Neural progenitor cell (in vitro differentiated cells): ENCODE data around the gene RIPOR3. TPM values are rescaled to one million over a fixed set of nuclear protein-coding genes. Genes with fewer than 3 reads are reported as not detected.
A peak's percentile ranks its signal among the peaks of the same experiment; 100 is the strongest.

ENCODE experiments used
- DNase-seq: peaks from one replicate; pipeline ENCODE4 v3.0.0-alpha.2; 2016; ENCODE audit warnings: low spot score
- H2AFZ ChIP-seq: fragments of 200-600 bp; sonication (generic); replicated peaks from 2 replicates; pipeline ENCODE4 v1.6.1; 2016; ENCODE audit warnings: antibody characterized with exemption
- H3F3A ChIP-seq: fragments of 200-600 bp; sonication (generic); 2 replicates; pipeline ENCODE4 v1.6.1; 2016; ENCODE audit warnings: antibody characterized with exemption, low read depth
- H3K27ac ChIP-seq: fragments of 200-600 bp; sonication (generic); 2 replicates; pipeline ENCODE4 v1.5.1; 2016; ENCODE audit warnings: mild to moderate bottlenecking
- H3K27me3 ChIP-seq: fragments of 200-600 bp; sonication (generic); 2 replicates; pipeline ENCODE4 v1.6.1; 2016; ENCODE audit warnings: mild to moderate bottlenecking, moderate library complexity
- H3K36me3 ChIP-seq: fragments of 200-600 bp; sonication (generic); 2 replicates; pipeline ENCODE4 v1.5.1; 2016
- H3K4me1 ChIP-seq: fragments of 200-600 bp; sonication (generic); 2 replicates; pipeline ENCODE4 v1.6.1; 2016; ENCODE audit warnings: mixed run types
- H3K4me2 ChIP-seq: fragments of 200-600 bp; sonication (generic); 2 replicates; pipeline ENCODE4 v1.6.1; 2016
- H3K4me3 ChIP-seq: fragments of 200-600 bp; sonication (generic); 2 replicates; pipeline ENCODE4 v1.5.1; 2016
- H3K79me2 ChIP-seq: fragments of 200-600 bp; sonication (generic); 2 replicates; pipeline ENCODE4 v1.6.1; 2016; ENCODE audit warnings: low read depth
- H3K9ac ChIP-seq: fragments of 200-600 bp; sonication (generic); 2 replicates; pipeline ENCODE4 v1.6.1; 2016
- H3K9me3 ChIP-seq: fragments of 200-600 bp; sonication (generic); 2 replicates; pipeline ENCODE4 v1.5.1; 2016; ENCODE audit warnings: low read depth
- H4K20me1 ChIP-seq: fragments of 200-600 bp; sonication (generic); 2 replicates; pipeline ENCODE4 v1.6.1; 2016; ENCODE audit warnings: low read depth
- H3K27ac Mint-ChIP-seq: 3 replicates; pipeline ENCODE4 v1.8.0; 2021; ENCODE audit warnings: mixed read lengths
- H3K27me3 Mint-ChIP-seq: 2 replicates; pipeline ENCODE4 v1.8.0; 2022; ENCODE audit warnings: low read depth, mild to moderate bottlenecking, inconsistent platforms, moderate library complexity, mixed read lengths; ENCODE audit not compliant: insufficient read depth
- H3K36me3 Mint-ChIP-seq: 3 replicates; pipeline ENCODE4 v1.8.0; 2021; ENCODE audit warnings: mixed read lengths
- H3K4me1 Mint-ChIP-seq: 3 replicates; pipeline ENCODE4 v1.8.0; 2021; ENCODE audit warnings: mixed read lengths
- H3K4me3 Mint-ChIP-seq: 3 replicates; pipeline ENCODE4 v1.8.0; 2021; ENCODE audit warnings: mild to moderate bottlenecking, moderate library complexity, mixed read lengths
- H3K9me3 Mint-ChIP-seq: 3 replicates; pipeline ENCODE4 v1.8.0; 2020; ENCODE audit warnings: mixed read lengths
- EZH2 ChIP-seq: fragments of 200-600 bp; sonication (generic); IDR thresholded peaks from 2 replicates; pipeline ENCODE4 v1.6.1; 2017; ENCODE audit warnings: antibody characterized with exemption, mild to moderate bottlenecking, moderate library complexity
- EZH2phosphoT487 ChIP-seq: fragments of 200-600 bp; sonication (generic); IDR thresholded peaks from 2 replicates; pipeline ENCODE4 v1.6.1; 2017; ENCODE audit warnings: antibody characterized with exemption
- total RNA-seq: library from RNA; depleted of rRNA; stranded (reverse); fragments of >200 nt; gene quantifications from 2 replicates; pipeline ENCODE4 v1.2.3, GENCODE V29; 2015; ENCODE audit warnings: low replicate concordance
- TF ChIP-seq, protein P1 (sequence below): fragments of 200-600 bp; sonication (generic); IDR thresholded peaks from 2 replicates; pipeline ENCODE4 v1.5.1; 2017; ENCODE audit warnings: antibody characterized with exemption, mild to moderate bottlenecking

RIPOR3 gene, protein sequence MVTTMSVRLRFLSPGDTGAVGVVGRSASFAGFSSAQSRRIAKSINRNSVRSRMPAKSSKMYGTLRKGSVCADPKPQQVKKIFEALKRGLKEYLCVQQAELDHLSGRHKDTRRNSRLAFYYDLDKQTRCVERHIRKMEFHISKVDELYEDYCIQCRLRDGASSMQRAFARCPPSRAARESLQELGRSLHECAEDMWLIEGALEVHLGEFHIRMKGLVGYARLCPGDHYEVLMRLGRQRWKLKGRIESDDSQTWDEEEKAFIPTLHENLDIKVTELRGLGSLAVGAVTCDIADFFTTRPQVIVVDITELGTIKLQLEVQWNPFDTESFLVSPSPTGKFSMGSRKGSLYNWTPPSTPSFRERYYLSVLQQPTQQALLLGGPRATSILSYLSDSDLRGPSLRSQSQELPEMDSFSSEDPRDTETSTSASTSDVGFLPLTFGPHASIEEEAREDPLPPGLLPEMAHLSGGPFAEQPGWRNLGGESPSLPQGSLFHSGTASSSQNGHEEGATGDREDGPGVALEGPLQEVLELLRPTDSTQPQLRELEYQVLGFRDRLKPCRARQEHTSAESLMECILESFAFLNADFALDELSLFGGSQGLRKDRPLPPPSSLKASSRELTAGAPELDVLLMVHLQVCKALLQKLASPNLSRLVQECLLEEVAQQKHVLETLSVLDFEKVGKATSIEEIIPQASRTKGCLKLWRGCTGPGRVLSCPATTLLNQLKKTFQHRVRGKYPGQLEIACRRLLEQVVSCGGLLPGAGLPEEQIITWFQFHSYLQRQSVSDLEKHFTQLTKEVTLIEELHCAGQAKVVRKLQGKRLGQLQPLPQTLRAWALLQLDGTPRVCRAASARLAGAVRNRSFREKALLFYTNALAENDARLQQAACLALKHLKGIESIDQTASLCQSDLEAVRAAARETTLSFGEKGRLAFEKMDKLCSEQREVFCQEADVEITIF
- total RNA-seq = 1.2 and 3.7 TPM in 2 replicates

DNA sequence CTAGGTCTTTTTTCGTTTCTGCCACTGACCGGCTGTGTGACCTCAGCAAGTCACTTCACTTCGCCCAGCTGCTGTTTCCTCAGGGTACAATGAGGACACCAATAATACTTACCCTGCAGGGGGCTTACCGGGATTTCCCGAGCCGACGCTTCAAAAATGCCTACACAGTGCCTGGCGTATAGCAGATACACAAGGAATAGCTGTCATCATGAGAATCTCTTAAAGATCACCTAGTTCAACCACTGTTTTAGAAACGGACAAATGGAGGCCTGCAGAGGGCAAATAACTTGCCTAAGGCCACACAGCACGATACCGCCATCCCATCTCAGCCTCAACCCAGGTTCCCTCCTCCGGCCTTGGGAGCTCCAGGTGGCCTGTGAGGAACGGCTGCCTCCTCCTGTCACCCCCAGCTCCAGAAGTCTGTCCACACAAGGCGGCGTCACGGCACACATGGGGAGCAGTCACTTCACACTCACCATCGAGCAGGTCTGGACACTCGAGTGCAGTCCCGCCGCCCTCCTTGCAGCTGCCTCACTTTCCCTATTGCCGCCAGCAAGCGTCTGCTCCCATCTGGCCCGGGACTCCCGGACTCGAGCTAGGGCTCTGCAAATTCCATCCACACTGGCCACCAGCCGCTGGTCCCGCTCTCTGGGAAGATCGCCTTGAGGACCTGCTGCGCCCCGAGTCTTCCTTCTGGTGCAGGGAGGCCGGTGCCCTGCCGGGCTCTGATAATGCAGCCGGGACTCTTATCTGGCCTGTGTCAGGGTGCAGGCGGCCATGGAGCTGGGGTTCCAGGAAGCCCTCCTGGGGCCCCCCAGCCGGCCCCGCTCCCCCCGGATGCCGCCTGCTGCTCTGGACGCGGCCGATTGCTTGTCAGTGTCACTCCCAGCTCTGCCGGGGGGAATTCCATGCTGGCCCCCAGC, at the start of gene RIPOR3:
TSS of gene RIPOR3 (minus strand) at position 893 of the 923 bp plus-strand sequence. CDS start at position 479, 414 bp downstream.
- Mint-ChIP-seq H3K4me1 (peaks cover 35% of the 10 kb centered on the region), H3K9me3 (no peaks in the 10 kb centered on the region), H3K36me3 (no peaks in the 10 kb centered on the region), H3K27me3 (peaks cover 8% of the 10 kb centered on the region), H3K27ac (peak within 1 kb of the TSS; percentile 72), H3K4me3 (peak within 1 kb of the TSS; percentile 76)
- no peaks in the 10 kb centered on the region for H3K79me2 ChIP-seq
- H3K9me3 ChIP-seq = no peaks in the 10 kb centered on the region
- H3F3A ChIP-seq = peaks cover 32% of the 10 kb centered on the region
- H3K9ac ChIP-seq = no peak within 1 kb of the TSS
- H4K20me1 ChIP-seq = no peaks in the 10 kb centered on the region
- peaks cover 28% of the 10 kb centered on the region for H3K4me1 ChIP-seq
- no peaks in the 10 kb centered on the region for H3K36me3 ChIP-seq
- DNase-seq = peak; percentile 72
- H2AFZ ChIP-seq = peak within 1 kb of the TSS; percentile 97
- H3K27me3 ChIP-seq = no peaks in the 10 kb centered on the region
- peak within 1 kb of the TSS; percentile 44 for H3K4me3 ChIP-seq
- peak within 1 kb of the TSS; percentile 87 for H3K4me2 ChIP-seq
- H3K27ac ChIP-seq = no peak within 1 kb of the TSS
- TF ChIP-seq EZH2phosphoT487 (no peak), EZH2 (no peak)
- TF ChIP-seq, protein P1, sequence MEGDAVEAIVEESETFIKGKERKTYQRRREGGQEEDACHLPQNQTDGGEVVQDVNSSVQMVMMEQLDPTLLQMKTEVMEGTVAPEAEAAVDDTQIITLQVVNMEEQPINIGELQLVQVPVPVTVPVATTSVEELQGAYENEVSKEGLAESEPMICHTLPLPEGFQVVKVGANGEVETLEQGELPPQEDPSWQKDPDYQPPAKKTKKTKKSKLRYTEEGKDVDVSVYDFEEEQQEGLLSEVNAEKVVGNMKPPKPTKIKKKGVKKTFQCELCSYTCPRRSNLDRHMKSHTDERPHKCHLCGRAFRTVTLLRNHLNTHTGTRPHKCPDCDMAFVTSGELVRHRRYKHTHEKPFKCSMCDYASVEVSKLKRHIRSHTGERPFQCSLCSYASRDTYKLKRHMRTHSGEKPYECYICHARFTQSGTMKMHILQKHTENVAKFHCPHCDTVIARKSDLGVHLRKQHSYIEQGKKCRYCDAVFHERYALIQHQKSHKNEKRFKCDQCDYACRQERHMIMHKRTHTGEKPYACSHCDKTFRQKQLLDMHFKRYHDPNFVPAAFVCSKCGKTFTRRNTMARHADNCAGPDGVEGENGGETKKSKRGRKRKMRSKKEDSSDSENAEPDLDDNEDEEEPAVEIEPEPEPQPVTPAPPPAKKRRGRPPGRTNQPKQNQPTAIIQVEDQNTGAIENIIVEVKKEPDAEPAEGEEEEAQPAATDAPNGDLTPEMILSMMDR = no peak

DNA sequence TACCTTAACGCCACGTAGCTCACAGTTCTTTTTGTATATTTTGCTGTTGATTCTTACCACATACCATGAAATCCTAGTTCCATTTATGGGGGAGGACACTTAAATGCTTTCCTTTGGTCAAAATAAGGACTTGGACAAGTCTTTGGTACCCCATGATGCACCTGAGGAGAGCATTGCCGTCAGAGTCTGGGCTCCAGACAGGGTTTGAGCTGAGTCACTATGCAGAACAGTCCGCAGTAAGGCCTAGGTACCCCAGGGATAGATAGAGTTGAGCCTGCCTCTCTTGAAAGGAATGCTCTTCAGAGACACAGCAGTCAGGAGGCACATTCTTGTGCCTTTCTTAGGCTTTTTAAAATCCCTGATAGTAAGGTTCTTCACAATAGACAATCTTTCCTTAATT, 46.0 kb upstream of the RIPOR3 start:
- H3K79me2 ChIP-seq = peaks cover 100% of the 10 kb centered on the region
- H3K36me3 ChIP-seq = peaks cover 15% of the 10 kb centered on the region
- H3K27ac ChIP-seq = peak overlapping the region; percentile 66
- Mint-ChIP-seq H3K4me1 (peaks cover 31% of the 10 kb centered on the region), H3K4me3 (no peak overlapping the region), H3K9me3 (no peaks in the 10 kb centered on the region), H3K27me3 (no peaks in the 10 kb centered on the region), H3K27ac (no peak overlapping the region), H3K36me3 (peaks cover 11% of the 10 kb centered on the region)
- H3K9me3 ChIP-seq = no peaks in the 10 kb centered on the region
- H3K4me2 ChIP-seq = peak overlapping the region; percentile 60
- H2AFZ ChIP-seq = no peak overlapping the region
- H3K4me1 ChIP-seq = peaks cover 66% of the 10 kb centered on the region
- peaks cover 83% of the 10 kb centered on the region for H4K20me1 ChIP-seq
- H3K4me3 ChIP-seq = no peak overlapping the region
- no peak for TF ChIP-seq EZH2phosphoT487
- TF ChIP-seq EZH2 = no peak
- TF ChIP-seq, protein P1 = no peak
- no peak overlapping the region for H3K9ac ChIP-seq
- no peaks in the 10 kb centered on the region for H3K27me3 ChIP-seq
- DNase-seq = peak; percentile 67
- peaks cover 48% of the 10 kb centered on the region for H3F3A ChIP-seq

DNA sequence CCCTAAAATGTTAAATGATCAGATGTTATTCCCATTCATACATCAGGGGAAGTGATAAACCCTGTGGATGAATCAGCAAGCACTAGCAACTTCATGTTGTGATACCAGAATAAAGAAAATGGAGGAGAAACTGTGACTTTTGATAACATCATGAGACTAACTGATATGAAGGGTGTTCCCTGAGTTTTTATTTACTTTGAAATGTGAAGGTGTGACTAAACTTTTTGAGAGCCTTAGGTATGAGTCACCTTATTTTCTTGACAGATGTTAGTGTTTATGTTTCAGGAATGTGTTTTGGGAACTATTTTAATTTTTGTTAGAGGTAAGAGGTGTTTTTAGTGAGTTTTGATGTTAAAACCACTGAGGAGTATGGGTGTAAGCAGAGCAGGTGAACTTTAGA, 44.5 kb upstream of the RIPOR3 start:
- Histone ChIP-seq H3K9me3 (no peaks in the 10 kb centered on the region), H3K36me3 (peaks cover 15% of the 10 kb centered on the region), H3K79me2 (peaks cover 94% of the 10 kb centered on the region), H3K4me1 (peaks cover 53% of the 10 kb centered on the region), H3K4me2 (no peak overlapping the region), H3K27me3 (no peaks in the 10 kb centered on the region), H3K4me3 (no peak overlapping the region), H3K27ac (peak overlapping the region; percentile 66), H3F3A (peaks cover 51% of the 10 kb centered on the region), H2AFZ (no peak overlapping the region), H4K20me1 (peaks cover 87% of the 10 kb centered on the region), H3K9ac (no peak overlapping the region)
- Mint-ChIP-seq H3K9me3 (no peaks in the 10 kb centered on the region), H3K4me1 (peaks cover 25% of the 10 kb centered on the region), H3K27ac (no peak overlapping the region), H3K36me3 (peaks cover 8% of the 10 kb centered on the region), H3K4me3 (no peak overlapping the region), H3K27me3 (no peaks in the 10 kb centered on the region)
- TF ChIP-seq EZH2 = no peak
- TF ChIP-seq, protein P1 = no peak
- DNase-seq = no peak
